AG09309 (cell line): Measurements from ENCODE around the gene TMEM121B.
A peak's percentile ranks its signal among the peaks of the same experiment; 100 is the strongest.

Source experiments
- DNase-seq: peaks from one replicate; pipeline ENCODE4 v3.0.0-alpha.2; 2010; ENCODE audit warnings: low read depth
- H3K4me3 ChIP-seq: 2 replicates; pipeline ENCODE4 v1.5.1; 2011; ENCODE audit warnings: mild to moderate bottlenecking, low read depth, low read length, moderate library complexity; ENCODE audit not compliant: control insufficient read depth
- TF ChIP-seq, protein P1 (sequence below): IDR thresholded peaks from 2 replicates; pipeline ENCODE4 v1.5.1; 2011; ENCODE audit warnings: mild to moderate bottlenecking, low read depth, low read length, inconsistent platforms; ENCODE audit not compliant: insufficient read depth, control insufficient read depth; ENCODE audit errors: missing control alignments

The TMEM121B gene

GRCh38 chr22:17121233-17122195 is at the start of gene TMEM121B:
Gene TMEM121B (minus strand): TSS chr22:17121360. CDS start chr22:17121127, 233 bp downstream.
- TF ChIP-seq, protein P1, sequence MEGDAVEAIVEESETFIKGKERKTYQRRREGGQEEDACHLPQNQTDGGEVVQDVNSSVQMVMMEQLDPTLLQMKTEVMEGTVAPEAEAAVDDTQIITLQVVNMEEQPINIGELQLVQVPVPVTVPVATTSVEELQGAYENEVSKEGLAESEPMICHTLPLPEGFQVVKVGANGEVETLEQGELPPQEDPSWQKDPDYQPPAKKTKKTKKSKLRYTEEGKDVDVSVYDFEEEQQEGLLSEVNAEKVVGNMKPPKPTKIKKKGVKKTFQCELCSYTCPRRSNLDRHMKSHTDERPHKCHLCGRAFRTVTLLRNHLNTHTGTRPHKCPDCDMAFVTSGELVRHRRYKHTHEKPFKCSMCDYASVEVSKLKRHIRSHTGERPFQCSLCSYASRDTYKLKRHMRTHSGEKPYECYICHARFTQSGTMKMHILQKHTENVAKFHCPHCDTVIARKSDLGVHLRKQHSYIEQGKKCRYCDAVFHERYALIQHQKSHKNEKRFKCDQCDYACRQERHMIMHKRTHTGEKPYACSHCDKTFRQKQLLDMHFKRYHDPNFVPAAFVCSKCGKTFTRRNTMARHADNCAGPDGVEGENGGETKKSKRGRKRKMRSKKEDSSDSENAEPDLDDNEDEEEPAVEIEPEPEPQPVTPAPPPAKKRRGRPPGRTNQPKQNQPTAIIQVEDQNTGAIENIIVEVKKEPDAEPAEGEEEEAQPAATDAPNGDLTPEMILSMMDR, result no peak
- no peak for DNase-seq
- H3K4me3 ChIP-seq, result peak within 1 kb of the TSS; percentile 14

- H3K4me3 ChIP-seq, result no peak overlapping the region
- no peak for DNase-seq
- TF ChIP-seq, protein P1, result no peak
Measured at GRCh38 chr22:17167486-17167885, 46.3 kb upstream of the TMEM121B start.

GRCh38 chr22:17164392-17165024 is 43.3 kb upstream of the TMEM121B start:
- DNase-seq, result no peak
- no peak overlapping the region for H3K4me3 ChIP-seq
- TF ChIP-seq, protein P1, result peak; percentile 8

DNA sequence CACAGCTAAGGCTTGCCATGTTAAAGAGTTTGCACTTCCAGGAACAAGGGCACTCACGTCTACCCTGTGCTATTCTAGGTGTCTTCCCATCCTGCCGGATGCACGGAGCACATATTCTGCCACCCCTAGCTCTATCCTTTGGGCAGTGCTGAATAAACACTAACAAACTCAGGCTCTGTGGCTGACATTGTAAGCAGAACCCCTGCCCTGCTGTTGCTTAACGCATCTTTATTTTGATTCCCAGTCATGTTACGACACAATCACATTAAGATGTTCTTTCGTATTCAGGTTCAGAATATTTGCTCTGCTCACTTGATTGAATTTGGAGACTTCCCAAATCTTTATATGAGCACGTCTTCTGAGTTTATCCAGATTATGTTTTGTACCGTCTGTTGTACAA is 41.6 kb upstream of the TMEM121B start:
- H3K4me3 ChIP-seq, result no peak overlapping the region
- TF ChIP-seq, protein P1, result no peak

DNA sequence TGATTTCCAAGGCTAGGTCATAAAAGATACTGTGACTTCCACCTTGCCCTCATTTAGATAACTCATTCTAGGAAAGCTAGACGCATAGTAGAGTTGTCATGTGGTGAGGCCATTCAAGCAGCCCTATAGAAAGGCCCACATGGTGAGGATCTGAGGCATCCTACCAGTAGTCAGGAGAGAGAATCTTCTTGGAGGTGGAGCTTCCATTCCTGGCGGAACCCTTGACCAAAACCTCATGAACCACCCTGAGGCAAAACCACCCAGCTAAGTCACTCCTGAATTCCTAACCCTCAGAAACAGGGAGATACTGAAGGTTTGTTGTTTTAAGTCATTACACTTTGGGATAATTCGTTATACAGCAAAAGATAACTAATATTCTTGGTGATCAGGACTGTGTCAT is 40.8 kb upstream of the TMEM121B start:
- DNase-seq, result no peak
- no peak overlapping the region for H3K4me3 ChIP-seq
- TF ChIP-seq, protein P1, result no peak

More for the DNA sequence above, 41.6 kb upstream of the TMEM121B start:
- DNase-seq, result no peak

- H3K4me3 ChIP-seq, result peak overlapping the region; percentile 52
- no peak for DNase-seq
- TF ChIP-seq, protein P1, result no peak
Measured at GRCh38 chr22:17159504-17159951, 38.4 kb upstream of the TMEM121B start.
